C4-2B (cell line): Measurements from ENCODE around the gene LORICRIN.

Experiments used
- H3K27ac ChIP-seq: fragments of 450-650 bp; 2 replicates; pipeline ENCODE4 v1.5.1; 2017
- ZFX ChIP-seq: fragments of 450-650 bp; IDR thresholded peaks from 2 replicates; pipeline ENCODE4 v1.6.1; 2017
- TF ChIP-seq, protein P1 (sequence below): fragments of 450-650 bp; conservative IDR thresholded peaks from 2 replicates; pipeline ENCODE4 v1.5.1; 2017; ENCODE audit warnings: mild to moderate bottlenecking

LORICRIN gene

DNA sequence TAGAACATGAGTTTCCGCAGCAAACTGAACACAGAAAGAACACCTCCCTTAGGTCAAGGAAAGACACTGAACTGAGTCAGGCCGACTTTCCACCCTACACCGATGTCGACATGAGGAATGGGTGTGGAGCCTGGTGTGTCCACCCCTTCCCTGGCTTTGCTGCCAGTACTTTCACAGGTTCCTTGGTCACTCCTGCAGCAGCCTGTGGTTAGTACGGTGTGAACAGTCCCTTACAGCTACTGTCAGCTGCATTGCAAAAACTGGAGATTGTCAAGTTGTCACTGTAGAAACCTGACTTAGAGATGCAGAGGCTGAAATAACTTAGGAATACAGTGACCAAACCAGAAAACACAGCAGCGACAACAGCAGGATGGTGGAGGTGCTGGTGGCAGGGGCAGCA lies 46.2 kb downstream of the LORICRIN start:
- no peak overlapping the region for H3K27ac ChIP-seq
- no peak for TF ChIP-seq ZFX
- TF ChIP-seq, protein P1, sequence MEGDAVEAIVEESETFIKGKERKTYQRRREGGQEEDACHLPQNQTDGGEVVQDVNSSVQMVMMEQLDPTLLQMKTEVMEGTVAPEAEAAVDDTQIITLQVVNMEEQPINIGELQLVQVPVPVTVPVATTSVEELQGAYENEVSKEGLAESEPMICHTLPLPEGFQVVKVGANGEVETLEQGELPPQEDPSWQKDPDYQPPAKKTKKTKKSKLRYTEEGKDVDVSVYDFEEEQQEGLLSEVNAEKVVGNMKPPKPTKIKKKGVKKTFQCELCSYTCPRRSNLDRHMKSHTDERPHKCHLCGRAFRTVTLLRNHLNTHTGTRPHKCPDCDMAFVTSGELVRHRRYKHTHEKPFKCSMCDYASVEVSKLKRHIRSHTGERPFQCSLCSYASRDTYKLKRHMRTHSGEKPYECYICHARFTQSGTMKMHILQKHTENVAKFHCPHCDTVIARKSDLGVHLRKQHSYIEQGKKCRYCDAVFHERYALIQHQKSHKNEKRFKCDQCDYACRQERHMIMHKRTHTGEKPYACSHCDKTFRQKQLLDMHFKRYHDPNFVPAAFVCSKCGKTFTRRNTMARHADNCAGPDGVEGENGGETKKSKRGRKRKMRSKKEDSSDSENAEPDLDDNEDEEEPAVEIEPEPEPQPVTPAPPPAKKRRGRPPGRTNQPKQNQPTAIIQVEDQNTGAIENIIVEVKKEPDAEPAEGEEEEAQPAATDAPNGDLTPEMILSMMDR: no peak

DNA sequence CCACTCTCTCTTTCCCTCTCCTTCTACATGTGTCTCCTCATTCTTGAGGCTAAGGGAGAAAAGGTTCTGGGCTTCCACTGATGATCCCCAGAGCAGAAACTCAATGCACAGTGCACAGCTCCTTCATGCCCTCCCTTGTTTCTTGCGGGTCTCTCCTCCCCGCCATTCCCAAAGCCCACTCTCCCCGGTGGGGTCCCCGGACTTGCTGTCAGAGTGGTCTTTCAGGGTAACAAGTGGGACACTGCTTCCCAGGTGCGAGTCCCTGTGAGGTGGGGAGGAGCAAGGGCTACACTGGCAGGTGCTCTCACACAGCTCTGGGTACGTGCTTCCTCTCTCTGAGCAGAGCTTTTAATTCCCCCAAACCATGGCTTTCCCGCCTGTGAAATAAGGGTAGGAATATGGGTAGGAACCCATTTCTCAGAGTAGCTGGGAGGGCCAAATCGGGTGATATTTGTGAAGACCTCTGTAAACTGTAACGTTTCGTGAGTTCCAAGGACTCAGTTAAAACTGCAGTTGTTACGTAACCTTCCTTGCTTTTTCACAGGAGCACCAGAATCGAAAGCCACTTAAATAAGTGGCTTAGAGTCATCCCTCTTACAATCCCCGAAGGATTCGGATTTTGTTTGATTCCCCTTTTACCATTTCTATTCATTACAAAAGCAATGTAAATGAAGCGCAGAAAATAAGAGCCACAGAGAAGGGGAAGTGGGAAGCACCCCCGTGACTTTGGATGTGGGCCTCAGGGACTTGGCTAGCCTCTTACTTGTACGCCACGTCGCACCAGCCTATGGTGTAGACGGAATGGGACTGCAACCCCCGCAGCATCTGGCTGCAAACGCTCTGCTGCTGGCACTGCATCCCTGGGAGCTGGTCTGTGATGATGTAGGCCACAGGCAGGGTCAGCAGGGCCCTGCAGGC lies 47.1 kb downstream of the LORICRIN start:
- TF ChIP-seq ZFX: no peak
- TF ChIP-seq, protein P1: no peak
- H3K27ac ChIP-seq: no peak overlapping the region

DNA sequence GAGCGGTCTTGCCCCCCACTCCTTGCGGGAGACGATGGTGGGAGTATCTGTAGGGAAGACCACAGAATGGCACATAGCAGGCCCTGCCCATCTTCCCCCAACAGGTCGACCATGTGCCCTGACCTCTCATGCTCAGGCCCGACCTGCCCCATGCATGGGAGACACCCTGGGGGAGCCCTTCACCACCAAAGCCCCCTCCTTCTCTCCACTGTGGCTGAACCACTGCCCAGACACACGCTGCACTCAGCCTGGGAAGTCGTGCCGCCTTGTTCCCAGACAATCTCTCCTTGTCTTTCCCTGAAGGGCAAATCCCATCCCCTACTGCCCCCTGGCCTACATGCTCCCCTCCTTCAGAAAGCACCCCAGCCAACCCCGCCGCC lies 47.7 kb downstream of the LORICRIN start:
- no peak for TF ChIP-seq ZFX
- TF ChIP-seq, protein P1: no peak
- no peak overlapping the region for H3K27ac ChIP-seq

DNA sequence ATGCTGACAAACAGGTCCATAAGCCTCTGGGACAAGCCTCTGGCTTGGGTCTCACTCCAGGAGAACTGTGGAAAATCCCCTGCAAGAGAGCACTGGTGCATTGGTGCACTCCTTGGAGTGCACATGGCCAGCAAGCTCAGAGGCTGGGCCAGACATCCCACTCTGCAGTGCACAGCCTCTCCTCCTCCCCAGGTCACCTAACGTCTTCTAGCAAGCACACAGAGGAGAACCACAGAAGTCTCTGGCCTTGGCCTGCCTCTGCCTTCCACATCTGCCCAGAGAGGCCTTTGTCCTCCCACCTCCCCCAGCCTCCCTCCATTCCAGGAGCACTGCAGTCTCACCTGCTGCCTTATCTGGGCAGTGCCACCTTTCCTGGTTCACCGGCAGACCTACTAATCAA lies 49.1 kb downstream of the LORICRIN start:
- H3K27ac ChIP-seq: no peak overlapping the region

DNA sequence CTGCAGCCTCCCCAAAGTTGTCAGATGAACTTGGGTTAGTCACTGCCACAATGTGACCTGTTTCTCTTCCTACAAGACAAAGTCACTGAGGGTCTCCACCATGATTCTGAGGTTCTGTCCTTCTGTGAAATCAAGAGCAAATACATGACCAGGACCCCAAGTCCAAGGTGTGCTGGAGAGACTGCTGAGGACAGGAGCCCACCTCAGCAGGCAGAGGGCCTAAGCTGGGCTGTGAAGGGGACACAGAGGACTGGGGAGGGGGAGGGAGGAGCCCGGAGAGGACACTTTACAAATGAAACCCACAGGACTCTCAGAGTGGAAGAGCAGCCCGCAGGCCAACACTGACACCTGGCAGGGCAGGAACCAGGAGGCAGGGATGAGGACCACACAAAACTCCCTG lies 50.0 kb downstream of the LORICRIN start:
- H3K27ac ChIP-seq: no peak overlapping the region
- TF ChIP-seq, protein P1: no peak
- TF ChIP-seq ZFX: no peak

More for the DNA sequence above, 49.1 kb downstream of the LORICRIN start:
- no peak for TF ChIP-seq ZFX
- TF ChIP-seq, protein P1: no peak

DNA sequence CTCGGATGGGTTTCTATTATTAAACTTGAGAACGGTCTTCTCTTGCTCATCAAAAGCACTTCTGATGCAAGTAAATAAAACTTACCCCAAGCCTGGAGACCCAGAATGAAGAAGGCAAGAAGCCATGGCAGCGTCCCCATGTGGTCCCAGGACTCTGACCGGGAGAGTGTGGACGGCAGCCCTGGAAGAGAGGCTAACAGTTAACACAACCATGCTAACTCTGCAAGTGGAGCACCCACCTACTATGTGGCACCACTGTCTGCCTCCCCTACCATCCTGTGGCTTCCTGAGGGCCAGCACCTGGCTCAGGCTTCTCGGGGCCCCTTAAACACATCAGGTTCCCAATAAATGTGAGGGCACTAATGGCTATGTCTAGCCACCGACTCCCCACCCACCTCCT lies 51.0 kb downstream of the LORICRIN start:
- TF ChIP-seq, protein P1: no peak
- no peak for TF ChIP-seq ZFX
- H3K27ac ChIP-seq: no peak overlapping the region
